ENCODE measurements around the gene SEMA3E.

SEMA3E gene

GRCh38 chr7:83541187-83541960 is 107.6 kb downstream of the SEMA3E start:
- no peaks in the 10 kb centered on the region for H3K36me3 ChIP-seq
- no peak for DNase-seq
- no peak overlapping the region for H3K4me3 ChIP-seq (ENCODE audit: low read depth, low read length)
- no peaks in the 10 kb centered on the region for H3K4me1 ChIP-seq
- no peaks in the 10 kb centered on the region for H3K9me3 ChIP-seq
- no peaks in the 10 kb centered on the region for H3K27me3 ChIP-seq
- no peak for TF ChIP-seq CTCF (IDR thresholded peaks at IDR 0.05; ENCODE audit: low read depth, low read length)

- DNase-seq: no peak
- Histone ChIP-seq H3K36me3 (no peaks in the 10 kb centered on the region), H3K9me3 (no peaks in the 10 kb centered on the region), H3K27me3 (no peaks in the 10 kb centered on the region), H3K4me1 (no peaks in the 10 kb centered on the region), H3K4me3 (ENCODE audit: low read depth, low read length) (no peak overlapping the region)
- no peak for TF ChIP-seq CTCF (IDR thresholded peaks at IDR 0.05; ENCODE audit: low read depth, low read length)
These were observed 114.5 kb downstream of the SEMA3E start for GRCh38 chr7:83534488-83534887.

GRCh38 chr7:83532219-83532618 is 116.7 kb downstream of the SEMA3E start:
- no peak for TF ChIP-seq CTCF (IDR thresholded peaks at IDR 0.05; ENCODE audit: low read depth, low read length)
- no peaks in the 10 kb centered on the region for H3K27me3 ChIP-seq
- no peaks in the 10 kb centered on the region for H3K36me3 ChIP-seq
- H3K4me1 ChIP-seq: no peaks in the 10 kb centered on the region
- no peak for DNase-seq
- no peak overlapping the region for H3K4me3 ChIP-seq (ENCODE audit: low read depth, low read length)
- no peaks in the 10 kb centered on the region for H3K9me3 ChIP-seq

GRCh38 chr7:83531766-83532165 is 117.2 kb downstream of the SEMA3E start:
- H3K27me3 ChIP-seq: no peaks in the 10 kb centered on the region
- H3K4me1 ChIP-seq: no peaks in the 10 kb centered on the region
- no peaks in the 10 kb centered on the region for H3K36me3 ChIP-seq
- TF ChIP-seq CTCF (IDR thresholded peaks at IDR 0.05; ENCODE audit: low read depth, low read length): no peak
- no peak for DNase-seq
- no peaks in the 10 kb centered on the region for H3K9me3 ChIP-seq
- H3K4me3 ChIP-seq (ENCODE audit: low read depth, low read length): no peak overlapping the region

- Histone ChIP-seq H3K36me3 (no peaks in the 10 kb centered on the region), H3K4me1 (no peaks in the 10 kb centered on the region), H3K27me3 (no peaks in the 10 kb centered on the region), H3K9me3 (no peaks in the 10 kb centered on the region), H3K4me3 (ENCODE audit: low read depth, low read length) (no peak overlapping the region)
- TF ChIP-seq CTCF (IDR thresholded peaks at IDR 0.05; ENCODE audit: low read depth, low read length): no peak
- DNase-seq: no peak
These were observed 120.0 kb downstream of the SEMA3E start for GRCh38 chr7:83528925-83529423.

Data from BE2C (cell line).